ENCODE results near the gene OR4A15.

Gene OR4A15

DNA sequence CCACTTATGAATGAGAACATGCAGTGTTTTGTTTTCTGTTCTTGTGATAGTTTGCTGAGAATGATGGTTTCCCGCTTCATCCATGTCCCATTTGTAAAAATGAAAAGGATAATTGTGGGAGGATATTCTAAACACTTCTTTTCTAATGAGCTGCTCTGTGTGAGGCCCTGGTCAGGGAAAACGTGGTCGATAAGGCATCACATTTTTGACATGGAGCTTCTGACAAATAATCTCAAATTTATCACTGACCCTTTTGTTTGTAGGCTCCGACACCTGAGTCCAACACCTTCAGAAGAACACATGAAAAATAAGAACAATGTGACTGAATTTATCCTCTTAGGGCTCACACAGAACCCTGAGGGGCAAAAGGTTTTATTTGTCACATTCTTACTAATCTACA is at the start of gene OR4A15:
Gene OR4A15 (plus strand): TSS at position 301 of the 400 bp plus-strand sequence. CDS start 0 bp downstream, at position 301.
- intact Hi-C loops (cut with DNase I): no loop called here
- DNase-seq: no peak

DNA sequence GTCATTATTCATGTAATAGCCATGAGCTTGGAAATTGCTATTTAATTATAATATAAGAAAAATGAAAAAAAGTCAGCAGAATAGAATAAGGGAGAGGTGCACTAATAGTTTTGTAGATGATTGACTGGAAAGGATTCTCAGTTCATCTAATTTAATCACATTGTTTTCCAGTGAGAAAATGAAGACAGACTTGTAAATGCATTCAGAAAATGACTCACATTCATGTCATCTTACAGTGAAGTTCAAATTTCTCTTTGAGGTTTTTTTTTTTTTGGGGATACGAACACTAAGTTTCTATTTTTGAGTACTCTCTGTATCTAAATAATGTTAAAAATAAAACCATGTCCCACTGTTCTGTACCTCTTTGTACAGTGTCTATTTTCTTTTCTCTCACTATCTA is 43.3 kb upstream of the OR4A15 start:
- intact Hi-C loops (cut with DNase I): no loop called here

DNA sequence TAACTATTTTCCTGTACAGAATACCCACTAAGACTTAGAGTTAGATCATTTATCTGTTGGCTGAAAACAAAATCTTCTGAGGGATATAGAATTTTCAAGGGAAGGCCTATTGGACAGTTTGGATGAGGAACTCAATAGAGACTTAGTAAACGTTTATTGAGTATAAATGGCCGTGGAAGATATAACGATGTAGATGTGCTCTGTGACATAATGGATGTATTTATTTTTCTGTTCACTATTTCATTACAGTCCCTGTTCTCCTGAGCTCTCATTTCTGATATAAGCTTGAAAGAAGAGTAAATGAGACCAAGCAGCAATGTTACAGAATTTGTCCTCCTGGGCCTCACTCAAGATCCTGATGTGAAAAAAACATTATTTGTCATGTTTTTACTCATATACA is 24.9 kb upstream of the OR4A15 start, which contains the start of gene OR4A16:
Gene OR4A16 (plus strand): TSS at position 301 of the 400 bp plus-strand sequence. CDS start 0 bp downstream, at position 301.
- intact Hi-C loops (cut with DNase I): no loop called here
- DNase-seq: no peak

More for the DNA sequence above, 43.3 kb upstream of the OR4A15 start:
- DNase-seq: no peak

DNA sequence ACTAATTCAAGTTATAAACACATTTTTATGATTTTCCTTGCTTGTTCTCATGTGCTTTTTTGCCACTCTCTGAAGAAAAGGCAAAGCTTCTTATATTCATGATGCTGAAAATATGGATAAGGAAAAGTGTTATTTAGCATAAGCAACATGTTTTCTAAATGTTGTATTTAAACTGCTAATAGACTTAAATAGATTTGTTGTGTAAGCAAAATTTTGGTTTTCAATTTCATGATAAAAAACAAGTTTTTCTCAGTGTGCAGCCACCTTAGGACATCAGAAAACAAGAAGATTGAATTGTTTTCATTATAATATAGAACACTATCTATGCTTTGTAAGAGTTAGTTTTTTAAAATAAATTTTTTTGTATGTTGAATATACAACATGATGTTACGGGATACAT is 22.5 kb upstream of the OR4A15 start:
- DNase-seq: no peak
- intact Hi-C loops (cut with DNase I): no loop called here

DNA sequence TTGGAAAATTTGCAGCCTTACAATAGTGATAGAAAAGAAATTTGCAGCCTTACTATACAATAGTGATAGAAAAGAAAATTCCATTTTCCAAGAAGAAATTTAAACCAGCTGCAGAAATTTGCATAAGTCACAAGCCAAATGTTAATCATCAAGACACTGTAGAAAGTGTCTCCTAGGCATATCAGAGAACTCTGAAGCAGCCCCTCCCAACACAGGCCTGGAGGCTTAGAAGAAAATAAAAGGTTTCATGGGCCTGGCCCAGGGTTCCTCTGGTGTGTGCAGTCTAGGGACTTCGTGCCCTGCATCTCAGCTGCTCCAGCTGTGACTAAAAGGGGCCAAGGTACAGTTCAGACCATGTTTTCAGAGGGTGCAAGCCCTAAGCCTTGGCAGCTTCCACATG is 18.7 kb upstream of the OR4A15 start:
- intact Hi-C loops (cut with DNase I): no loop called here
- DNase-seq: no peak

DNA sequence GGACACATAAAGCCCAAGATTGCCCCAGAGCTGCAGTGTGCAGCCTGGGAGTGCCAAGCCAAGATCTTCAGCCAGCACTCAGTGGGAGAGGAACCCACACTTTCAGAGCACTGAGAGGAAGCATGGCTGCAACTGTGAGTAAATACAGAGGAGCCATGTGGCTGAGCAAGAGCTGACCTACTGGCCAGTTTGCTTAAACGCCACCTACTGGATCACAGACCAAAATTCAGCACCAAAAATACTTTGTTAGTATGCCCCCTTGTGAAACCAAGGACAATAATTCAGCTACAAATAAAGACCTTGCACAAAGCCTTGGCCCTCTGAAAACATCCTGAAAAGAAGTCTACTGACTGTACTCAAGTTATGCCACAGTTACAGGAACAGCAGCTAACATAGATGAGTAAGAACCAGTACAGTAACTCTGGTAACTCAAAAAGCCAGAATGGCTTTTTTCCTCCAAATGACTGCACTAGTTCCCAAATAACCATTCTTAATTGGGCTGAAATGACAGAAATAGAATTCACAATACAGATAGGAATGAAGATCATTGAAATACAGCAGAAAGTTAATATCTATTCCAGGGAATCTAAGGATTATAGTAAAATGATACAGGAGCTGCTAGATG is 10.1 kb upstream of the OR4A15 start:
- no peak for DNase-seq
- intact Hi-C loops (cut with DNase I): no loop called here

DNA sequence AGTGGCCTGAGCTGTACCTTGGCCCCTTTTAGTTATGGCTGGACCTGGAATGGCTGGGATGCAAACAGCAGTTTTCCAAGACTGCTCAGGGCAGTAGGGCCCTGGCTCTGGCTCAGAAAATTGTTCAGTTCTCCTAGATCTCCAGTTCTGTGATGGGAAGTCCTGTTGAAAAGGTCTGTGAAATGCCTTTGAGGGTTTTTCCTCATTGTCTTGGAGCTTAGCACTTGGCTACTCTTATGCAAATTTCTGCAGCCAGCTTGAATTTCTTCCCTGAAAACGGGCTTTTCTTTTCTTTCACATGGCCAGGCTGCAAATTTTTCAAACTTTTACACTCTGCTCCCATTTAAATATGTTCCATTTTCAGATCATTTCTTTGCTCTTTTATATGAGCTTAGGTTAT is 33.2 kb downstream of the OR4A15 start:
- no peak for DNase-seq
- intact Hi-C loops (cut with DNase I): no loop called here
